ENCODE data around the gene SYCN.

Gene SYCN

GRCh38 chr19:39155741-39156140, 48.3 kb downstream of the SYCN start:
- DNase-seq (ENCODE audit: low read depth), result no peak

DNA sequence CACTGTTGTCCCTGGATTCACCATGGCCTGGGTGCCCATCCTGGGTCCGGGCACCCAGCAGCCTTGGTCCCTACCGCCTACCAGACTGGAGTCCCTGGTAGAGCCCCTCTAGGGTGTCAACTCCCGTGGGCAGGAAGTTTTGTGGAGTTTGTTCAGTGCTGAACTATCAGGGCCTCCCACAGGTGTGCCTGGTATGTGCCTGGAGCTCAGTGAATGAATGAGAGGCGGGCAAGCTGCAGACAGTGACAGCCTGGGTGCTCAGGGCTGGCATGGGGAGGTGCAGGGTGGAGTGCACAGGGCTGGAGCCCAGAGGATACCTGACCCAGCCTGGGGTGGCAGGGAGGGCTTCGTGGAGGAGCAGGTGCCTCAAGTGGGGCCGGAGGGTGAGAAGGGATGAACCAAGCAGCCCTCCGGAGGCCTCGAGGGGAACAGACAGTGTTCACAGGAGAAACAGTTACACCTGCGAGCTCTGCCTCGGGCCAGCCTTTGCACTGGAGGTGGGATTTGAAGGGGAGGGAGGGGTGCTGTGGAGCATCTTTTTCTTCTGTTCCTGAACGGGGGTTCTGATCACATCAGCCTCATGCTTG, 48.9 kb downstream of the SYCN start:
- DNase-seq (ENCODE audit: low read depth), result no peak

- no peak for DNase-seq (ENCODE audit: low read depth)
These were observed 49.4 kb downstream of the SYCN start for GRCh38 chr19:39154629-39155100.

DNA sequence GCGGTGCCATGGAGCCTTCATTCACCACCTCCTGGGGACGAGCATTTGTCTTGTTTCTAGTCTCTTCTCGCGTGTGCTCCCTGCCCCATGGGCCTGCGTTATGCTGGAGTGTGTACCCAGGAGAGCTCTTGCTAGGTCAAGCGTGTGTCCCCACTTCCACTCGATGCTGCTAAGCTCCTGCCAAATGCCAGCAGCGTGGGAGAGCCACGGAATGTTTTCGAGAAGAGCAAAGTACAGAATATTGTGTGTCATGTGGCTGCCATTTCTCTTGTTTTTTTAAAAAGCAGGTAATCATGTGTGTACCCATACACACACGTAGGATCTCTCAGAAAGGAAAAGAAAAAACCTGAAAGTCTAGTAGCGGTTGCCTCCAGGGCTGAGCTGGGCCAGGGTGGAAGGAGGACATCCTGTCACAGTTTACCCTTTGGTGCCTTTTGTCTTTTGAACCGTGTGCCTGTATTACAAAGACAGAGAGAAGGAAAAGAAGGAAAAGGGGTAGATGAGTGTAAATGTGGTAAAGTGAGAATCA, 49.9 kb downstream of the SYCN start:
- no peak for DNase-seq (ENCODE audit: low read depth)

Measured in activated T-cell treated with anti-CD3 and anti-CD28 coated beads for 24 hours (primary cell).